ENCODE measurements around the gene SEMA6D.
A peak's percentile ranks its signal among the peaks of the same experiment; 100 is the strongest.

The SEMA6D gene

GRCh38 chr15:47719730-47720129 is 2.4 kb downstream of the SEMA6D start:
- Histone ChIP-seq H3K4me3 (ENCODE audit: low read length) (peak overlapping the region; percentile 82; the same call in 1 of the 2 replicates), H3K36me3 (ENCODE audit: insufficient read depth, low read depth, low read length) (no peaks in the 10 kb centered on the region), H3K27me3 (ENCODE audit: insufficient read depth, low read length) (peaks cover 61% of the 10 kb centered on the region), H3K9ac (ENCODE audit: low read depth, low read length) (no peak overlapping the region), H3K27ac (ENCODE audit: low read length) (no peak overlapping the region), H3K4me1 (ENCODE audit: insufficient read depth, low read length) (peaks cover 14% of the 10 kb centered on the region; the same call in 1 of the 2 replicates), H3K9me3 (ENCODE audit: insufficient read depth, low read depth, low read length) (no peaks in the 10 kb centered on the region)

- Histone ChIP-seq H3K4me3 (ENCODE audit: low read length) (peak overlapping the region; percentile 11; the same call in 1 of the 2 replicates), H3K4me1 (ENCODE audit: insufficient read depth, low read length) (peaks cover 14% of the 10 kb centered on the region; the same call in 1 of the 2 replicates), H3K9ac (ENCODE audit: low read depth, low read length) (no peak overlapping the region), H3K9me3 (ENCODE audit: insufficient read depth, low read depth, low read length) (no peaks in the 10 kb centered on the region), H3K27ac (ENCODE audit: low read length) (no peak overlapping the region), H3K27me3 (ENCODE audit: insufficient read depth, low read length) (peaks cover 55% of the 10 kb centered on the region), H3K36me3 (ENCODE audit: insufficient read depth, low read depth, low read length) (no peaks in the 10 kb centered on the region)
These were observed 3.2 kb downstream of the SEMA6D start for GRCh38 chr15:47720555-47720954.

DNA sequence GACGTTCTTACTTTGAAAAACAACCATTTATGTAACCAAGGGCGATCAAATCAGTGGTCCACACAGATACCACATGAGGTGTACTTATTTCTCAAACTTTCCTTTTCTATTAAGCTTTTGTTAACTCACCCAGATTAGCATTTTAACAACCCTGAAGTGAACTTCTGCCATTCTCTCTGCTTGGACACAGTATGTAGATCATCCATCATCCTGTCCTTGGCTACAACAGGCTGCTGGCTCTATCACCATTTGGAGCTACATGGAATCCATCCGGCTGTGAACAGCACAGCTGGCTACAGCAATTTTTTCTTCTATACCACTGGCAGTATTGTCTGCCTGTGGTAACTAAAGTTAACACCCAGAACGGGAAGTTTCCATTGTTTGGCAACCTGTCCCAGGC is 4.4 kb downstream of the SEMA6D start:
- H3K9ac ChIP-seq (ENCODE audit: low read depth, low read length) = no peak overlapping the region
- peaks cover 9% of the 10 kb centered on the region; the same call in 1 of the 2 replicates for H3K4me1 ChIP-seq (ENCODE audit: insufficient read depth, low read length)
- H3K27ac ChIP-seq (ENCODE audit: low read length) = no peak overlapping the region
- peaks cover 44% of the 10 kb centered on the region for H3K27me3 ChIP-seq (ENCODE audit: insufficient read depth, low read length)
- no peaks in the 10 kb centered on the region for H3K9me3 ChIP-seq (ENCODE audit: insufficient read depth, low read depth, low read length)
- no peaks in the 10 kb centered on the region for H3K36me3 ChIP-seq (ENCODE audit: insufficient read depth, low read depth, low read length)
- H3K4me3 ChIP-seq (ENCODE audit: low read length) = no peak overlapping the region

DNA sequence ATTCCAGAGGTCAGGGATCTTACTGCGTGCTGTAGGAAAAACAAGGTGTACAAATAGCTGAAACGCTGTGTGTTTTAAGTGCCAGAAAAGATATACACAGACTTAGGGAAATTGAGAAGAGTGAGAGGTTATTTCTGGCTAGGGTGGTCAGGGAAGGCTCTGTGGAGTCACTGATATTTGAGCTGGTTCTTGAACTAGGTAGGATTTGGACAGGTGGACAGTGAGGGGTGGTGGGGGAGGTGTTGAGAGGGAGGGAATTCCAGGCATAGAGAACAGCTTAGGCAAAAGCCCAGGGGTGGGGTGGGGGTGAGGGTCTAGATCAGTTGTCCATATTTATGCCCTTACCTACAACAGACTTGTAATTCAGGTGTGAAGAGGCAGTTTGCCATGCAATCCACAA is 7.0 kb downstream of the SEMA6D start:
- H3K27me3 ChIP-seq (ENCODE audit: insufficient read depth, low read length) = peaks cover 33% of the 10 kb centered on the region
- peaks cover 9% of the 10 kb centered on the region; the same call in 1 of the 2 replicates for H3K4me1 ChIP-seq (ENCODE audit: insufficient read depth, low read length)

DNA sequence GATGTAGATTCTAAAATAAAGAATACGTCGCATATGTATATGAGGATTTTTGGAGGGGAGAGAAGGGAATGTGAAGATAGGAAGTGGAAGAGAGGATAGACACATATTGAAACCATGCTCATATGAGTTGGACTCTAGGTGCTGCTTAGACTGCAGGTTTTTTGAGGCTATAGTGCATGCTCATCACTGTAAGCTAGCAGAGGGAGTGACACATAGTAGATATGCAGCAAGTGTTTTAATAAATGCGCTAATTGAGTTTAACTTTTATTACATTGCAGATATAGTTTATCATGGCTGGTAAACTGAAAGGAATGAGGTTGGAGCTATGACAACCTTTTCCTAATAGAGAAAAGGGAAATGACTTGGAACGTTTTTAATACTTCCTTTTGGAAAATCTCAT is 7.7 kb downstream of the SEMA6D start:
- no peaks in the 10 kb centered on the region for H3K9me3 ChIP-seq (ENCODE audit: insufficient read depth, low read depth, low read length)
- peaks cover 9% of the 10 kb centered on the region; the same call in 1 of the 2 replicates for H3K4me1 ChIP-seq (ENCODE audit: insufficient read depth, low read length)
- H3K9ac ChIP-seq (ENCODE audit: low read depth, low read length) = no peak overlapping the region
- no peak overlapping the region for H3K4me3 ChIP-seq (ENCODE audit: low read length)
- H3K27me3 ChIP-seq (ENCODE audit: insufficient read depth, low read length) = peaks cover 26% of the 10 kb centered on the region
- H3K27ac ChIP-seq (ENCODE audit: low read length) = no peak overlapping the region
- H3K36me3 ChIP-seq (ENCODE audit: insufficient read depth, low read depth, low read length) = no peaks in the 10 kb centered on the region

More for the DNA sequence above, 7.0 kb downstream of the SEMA6D start:
- H3K9ac ChIP-seq (ENCODE audit: low read depth, low read length) = no peak overlapping the region
- no peaks in the 10 kb centered on the region for H3K9me3 ChIP-seq (ENCODE audit: insufficient read depth, low read depth, low read length)
- no peaks in the 10 kb centered on the region for H3K36me3 ChIP-seq (ENCODE audit: insufficient read depth, low read depth, low read length)
- no peak overlapping the region for H3K27ac ChIP-seq (ENCODE audit: low read length)
- no peak overlapping the region for H3K4me3 ChIP-seq (ENCODE audit: low read length)

DNA sequence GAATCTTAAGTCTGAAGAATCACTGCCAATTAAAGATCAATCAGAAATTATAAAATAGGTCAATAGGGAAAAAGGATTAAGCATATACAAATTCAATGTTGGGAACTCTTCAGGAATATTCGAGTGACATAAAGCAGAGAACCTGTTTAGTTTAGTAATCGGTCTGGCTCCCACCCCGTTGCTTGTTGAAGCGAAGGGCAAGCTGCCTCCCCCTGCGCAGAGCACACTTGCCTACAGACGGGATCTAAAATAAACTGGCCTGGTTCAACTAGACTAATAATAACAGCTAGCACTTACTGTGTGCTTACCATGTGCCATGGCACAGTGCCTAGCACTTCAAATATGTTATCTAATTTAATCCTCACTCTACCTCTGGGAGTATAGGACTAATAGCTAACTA is 8.6 kb downstream of the SEMA6D start:
- Histone ChIP-seq H3K9ac (ENCODE audit: low read depth, low read length) (no peak overlapping the region), H3K4me3 (ENCODE audit: low read length) (no peak overlapping the region), H3K27ac (ENCODE audit: low read length) (no peak overlapping the region), H3K4me1 (ENCODE audit: insufficient read depth, low read length) (peaks cover 2% of the 10 kb centered on the region; the same call in 1 of the 2 replicates), H3K27me3 (ENCODE audit: insufficient read depth, low read length) (peaks cover 18% of the 10 kb centered on the region), H3K9me3 (ENCODE audit: insufficient read depth, low read depth, low read length) (no peaks in the 10 kb centered on the region), H3K36me3 (ENCODE audit: insufficient read depth, low read depth, low read length) (no peaks in the 10 kb centered on the region)

DNA sequence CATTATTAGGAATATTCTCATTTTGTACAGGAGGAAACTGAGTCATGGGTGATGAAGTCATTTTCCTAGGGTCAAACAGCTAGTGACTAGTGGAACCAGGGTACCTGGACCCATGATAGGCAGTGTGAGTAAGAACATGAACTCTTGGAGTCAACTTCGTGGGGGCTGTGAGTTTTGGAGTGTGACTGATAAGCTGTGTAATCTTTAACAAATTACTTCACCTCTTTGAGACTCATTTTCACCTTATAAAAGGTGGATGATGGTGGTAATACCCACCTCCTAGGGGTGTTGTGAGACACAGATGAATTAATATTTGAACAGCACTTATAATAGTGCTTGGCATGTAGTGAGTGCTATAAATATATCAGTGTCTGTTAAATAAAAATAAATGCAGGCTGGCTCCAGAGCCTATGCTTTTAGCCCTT is 9.1 kb downstream of the SEMA6D start:
- Histone ChIP-seq H3K27me3 (ENCODE audit: insufficient read depth, low read length) (peaks cover 13% of the 10 kb centered on the region), H3K36me3 (ENCODE audit: insufficient read depth, low read depth, low read length) (no peaks in the 10 kb centered on the region), H3K9ac (ENCODE audit: low read depth, low read length) (no peak overlapping the region), H3K9me3 (ENCODE audit: insufficient read depth, low read depth, low read length) (no peaks in the 10 kb centered on the region), H3K4me3 (ENCODE audit: low read length) (no peak overlapping the region), H3K4me1 (ENCODE audit: insufficient read depth, low read length) (no peaks in the 10 kb centered on the region), H3K27ac (ENCODE audit: low read length) (no peak overlapping the region)

GRCh38 chr15:47727137-47727536 is 9.8 kb downstream of the SEMA6D start:
- H3K27ac ChIP-seq (ENCODE audit: low read length) = no peak overlapping the region
- H3K4me1 ChIP-seq (ENCODE audit: insufficient read depth, low read length) = no peaks in the 10 kb centered on the region
- H3K36me3 ChIP-seq (ENCODE audit: insufficient read depth, low read depth, low read length) = no peaks in the 10 kb centered on the region
- H3K27me3 ChIP-seq (ENCODE audit: insufficient read depth, low read length) = peaks cover 5% of the 10 kb centered on the region; the same call in 1 of the 2 replicates
- no peak overlapping the region for H3K4me3 ChIP-seq (ENCODE audit: low read length)
- no peaks in the 10 kb centered on the region for H3K9me3 ChIP-seq (ENCODE audit: insufficient read depth, low read depth, low read length)
- H3K9ac ChIP-seq (ENCODE audit: low read depth, low read length) = no peak overlapping the region

DNA sequence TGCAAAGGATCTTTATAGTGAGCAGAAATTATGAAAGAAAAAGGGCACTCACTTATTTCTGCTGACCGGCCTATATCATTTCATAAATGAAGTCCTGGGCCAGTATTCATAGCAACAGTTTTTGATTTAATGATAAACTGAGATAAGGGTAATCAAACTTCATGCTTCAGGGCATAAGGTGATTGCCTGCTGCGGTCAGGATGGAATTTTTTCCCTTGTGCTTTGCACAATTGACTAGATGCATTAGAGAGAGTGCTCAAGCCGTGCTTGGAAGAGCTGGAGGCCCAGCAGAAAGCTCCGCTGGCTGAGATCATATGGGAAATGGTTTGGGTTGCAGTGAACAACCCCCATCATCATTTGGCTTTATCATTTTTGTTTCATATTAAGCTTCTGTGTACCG is 10.4 kb downstream of the SEMA6D start:
- Histone ChIP-seq H3K36me3 (ENCODE audit: insufficient read depth, low read depth, low read length) (no peaks in the 10 kb centered on the region), H3K4me1 (ENCODE audit: insufficient read depth, low read length) (no peaks in the 10 kb centered on the region), H3K9ac (ENCODE audit: low read depth, low read length) (no peak overlapping the region), H3K9me3 (ENCODE audit: insufficient read depth, low read depth, low read length) (no peaks in the 10 kb centered on the region), H3K27ac (ENCODE audit: low read length) (no peak overlapping the region), H3K4me3 (ENCODE audit: low read length) (no peak overlapping the region), H3K27me3 (ENCODE audit: insufficient read depth, low read length) (no peaks in the 10 kb centered on the region)

DNA sequence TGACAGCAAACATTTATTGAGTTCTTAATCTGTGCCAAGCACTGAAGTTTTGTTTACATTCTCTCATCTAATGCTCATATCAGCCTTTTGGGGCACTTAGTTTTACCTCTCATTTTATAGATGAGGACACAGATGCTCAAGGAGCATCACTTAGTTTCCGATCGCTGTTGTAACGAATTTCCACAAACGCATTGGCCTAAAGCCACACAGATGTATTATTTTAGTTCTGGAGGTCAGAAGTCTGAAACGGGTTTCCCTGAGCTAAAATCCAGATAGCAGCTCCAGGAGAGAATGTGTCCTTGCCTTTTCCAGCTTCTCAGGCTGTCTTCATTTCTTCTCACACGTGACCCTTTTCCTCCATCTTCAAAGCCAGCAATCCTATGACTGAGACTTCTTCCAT is 11.1 kb downstream of the SEMA6D start:
- Histone ChIP-seq H3K9me3 (ENCODE audit: insufficient read depth, low read depth, low read length) (no peaks in the 10 kb centered on the region), H3K4me3 (ENCODE audit: low read length) (no peak overlapping the region), H3K4me1 (ENCODE audit: insufficient read depth, low read length) (no peaks in the 10 kb centered on the region), H3K27me3 (ENCODE audit: insufficient read depth, low read length) (no peaks in the 10 kb centered on the region), H3K36me3 (ENCODE audit: insufficient read depth, low read depth, low read length) (no peaks in the 10 kb centered on the region), H3K27ac (ENCODE audit: low read length) (no peak overlapping the region), H3K9ac (ENCODE audit: low read depth, low read length) (no peak overlapping the region)

- H3K27ac ChIP-seq (ENCODE audit: low read length) = no peak overlapping the region
- no peaks in the 10 kb centered on the region for H3K27me3 ChIP-seq (ENCODE audit: insufficient read depth, low read length)
- no peaks in the 10 kb centered on the region for H3K4me1 ChIP-seq (ENCODE audit: insufficient read depth, low read length)
- H3K4me3 ChIP-seq (ENCODE audit: low read length) = no peak overlapping the region
- H3K36me3 ChIP-seq (ENCODE audit: insufficient read depth, low read depth, low read length) = no peaks in the 10 kb centered on the region
- no peaks in the 10 kb centered on the region for H3K9me3 ChIP-seq (ENCODE audit: insufficient read depth, low read depth, low read length)
- no peak overlapping the region for H3K9ac ChIP-seq (ENCODE audit: low read depth, low read length)
These were observed 11.6 kb downstream of the SEMA6D start for GRCh38 chr15:47728886-47729285.

DNA sequence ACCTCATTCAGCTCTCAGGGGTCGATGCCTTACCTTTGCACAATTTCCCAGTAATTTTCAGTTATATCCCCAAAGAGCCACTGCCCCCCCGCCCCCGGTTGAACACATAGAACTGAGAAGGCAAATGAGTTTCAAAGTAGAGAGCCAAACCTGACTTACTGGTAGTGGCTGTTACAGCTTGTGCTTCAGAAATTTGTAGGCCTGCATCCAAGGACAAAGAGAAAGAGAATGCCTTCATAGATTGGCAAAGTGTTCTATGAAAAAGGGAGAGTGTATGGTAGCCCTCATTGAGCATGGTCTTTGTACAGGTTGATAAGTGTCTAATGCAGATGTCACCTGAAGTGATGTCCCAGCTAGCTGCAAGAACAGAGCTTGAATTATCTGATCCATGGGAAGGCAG is 13.9 kb downstream of the SEMA6D start:
- H3K9me3 ChIP-seq (ENCODE audit: insufficient read depth, low read depth, low read length) = no peaks in the 10 kb centered on the region
- peaks cover 2% of the 10 kb centered on the region; the same call in 1 of the 2 replicates for H3K4me1 ChIP-seq (ENCODE audit: insufficient read depth, low read length)
- H3K9ac ChIP-seq (ENCODE audit: low read depth, low read length) = no peak overlapping the region
- H3K4me3 ChIP-seq (ENCODE audit: low read length) = no peak overlapping the region
- no peaks in the 10 kb centered on the region for H3K27me3 ChIP-seq (ENCODE audit: insufficient read depth, low read length)
- H3K27ac ChIP-seq (ENCODE audit: low read length) = no peak overlapping the region
- no peaks in the 10 kb centered on the region for H3K36me3 ChIP-seq (ENCODE audit: insufficient read depth, low read depth, low read length)

All from iPS-20b (cell line).